Lung (tissue), 12 donors: ENCODE results near the gene HDAC8. TPM values are rescaled to one million over a fixed set of nuclear protein-coding genes. Genes with fewer than 3 reads are reported as not detected.

Experiments used
- ATAC-seq: fragments of 200-7000 bp; cut with Tn5 transposase; one replicate; pipeline ENCODE4 v1.9.1; 2020; ENCODE audit warnings: moderate number of reproducible peaks; ENCODE audit not compliant: insufficient read depth, low FRiP score
- DNase-seq, 3 donors: peaks; one replicate each; pipeline ENCODE4 v3.0.0-alpha.2; 2013 to 2017
- H3K27ac ChIP-seq, 2 donors: one replicate each; pipeline ENCODE4 v1.5.1; 2013; ENCODE audit warnings: mild to moderate bottlenecking in 2 of 2, moderate library complexity in 2 of 2, control low read depth in 1 of 2, inconsistent platforms in 1 of 2, low read depth in 1 of 2, low read length in 1 of 2
- H3K27me3 ChIP-seq, 3 donors: one replicate each; pipeline ENCODE4 v1.5.1; 2013; ENCODE audit warnings: low read length in 2 of 3; ENCODE audit not compliant: control insufficient read depth in 3 of 3, insufficient read depth in 3 of 3
- H3K36me3 ChIP-seq, 4 donors: one replicate each; pipeline ENCODE4 v1.5.1; 2013; ENCODE audit warnings: low read length in 4 of 4, mild to moderate bottlenecking in 1 of 4, moderate library complexity in 1 of 4; ENCODE audit not compliant: control insufficient read depth in 4 of 4, insufficient read depth in 4 of 4
- H3K4me1 ChIP-seq, 5 donors: one replicate each; pipeline ENCODE4 v1.5.1; 2013; ENCODE audit warnings: low read length in 5 of 5, mild to moderate bottlenecking in 2 of 5, moderate library complexity in 1 of 5; ENCODE audit not compliant: control insufficient read depth in 5 of 5, insufficient read depth in 5 of 5
- H3K4me3 ChIP-seq: one replicate; pipeline ENCODE4 v1.5.1; 2013; ENCODE audit warnings: mild to moderate bottlenecking, control low read depth, moderate library complexity
- H3K9ac ChIP-seq, 2 donors: one replicate each; pipeline ENCODE4 v1.5.1; 2013; ENCODE audit warnings: low read length in 2 of 2, control low read depth in 1 of 2; ENCODE audit not compliant: insufficient read depth in 1 of 2
- H3K9me3 ChIP-seq, 4 donors: one replicate each; pipeline ENCODE4 v1.5.1; 2013; ENCODE audit warnings: low read length in 3 of 4, mild to moderate bottlenecking in 1 of 4, moderate library complexity in 1 of 4; ENCODE audit not compliant: control insufficient read depth in 4 of 4, insufficient read depth in 3 of 4
- WGBS, 2 donors: extraction: QIAGEN DNeasy Blood & Tissue Kit; methylation state at CpG; one replicate each; pipeline ENCODE4 v1.1.7; 2013; 5-methylcytosine and 5-hydroxymethylcytosine counted together
- polyA plus RNA-seq, 2 donors: library from polyadenylated mRNA; stranded (reverse); fragments of 200-250 nt; gene quantifications; one replicate each; pipeline ENCODE4 v1.2.1, GENCODE V29; 2013
- total RNA-seq, 2 donors: library from RNA; depleted of rRNA in 1 of 2; stranded (reverse); fragments of >200 nt in 1 of 2; gene quantifications; one replicate each; pipeline ENCODE4 v1.2.1, GENCODE V29; 2014 to 2021
- TF ChIP-seq, protein P1 (sequence below): IDR thresholded peaks from 2 replicates; pipeline ENCODE4 v1.5.1; 2012; ENCODE audit warnings: mild to moderate bottlenecking; ENCODE audit errors: control extremely low read depth, extremely low read depth
- donor health status: control.
- donor health status: control.
- donor health status: Bipolar disorder and iron deficiency.
- donor health status: healthy.
- donor health status: DM: yes; HTN: yes; CAD: no.

The HDAC8 gene
- total and polyA plus RNA-seq, 4 donors, result 17.4 to 60.6 (median 38.5) TPM

DNA sequence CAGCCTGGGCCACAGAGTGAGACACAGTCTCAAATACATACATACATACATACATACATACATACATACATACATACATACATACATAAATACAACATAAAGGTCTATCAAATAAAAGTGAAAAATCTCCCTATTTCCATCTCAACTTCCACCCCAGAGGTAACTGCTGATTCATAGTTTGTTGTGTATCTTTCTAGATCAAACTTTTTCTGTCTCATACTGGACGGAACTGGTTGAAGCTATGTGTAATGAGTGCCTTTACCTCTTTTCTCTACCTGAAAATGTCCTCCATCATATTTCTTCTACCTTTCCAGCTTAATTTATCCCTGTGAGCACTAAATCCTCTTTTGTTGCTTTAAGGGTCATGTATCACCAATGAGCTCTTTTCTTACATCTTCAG, 102.5 kb downstream of the HDAC8 start:
- DNase-seq (no peak), ATAC-seq (no peak)
- Histone ChIP-seq H3K9me3 (no peaks in the 10 kb centered on the region), H3K27me3 (peaks cover 0 to 16% (median 7%) of the 10 kb centered on the region in 3 donors), H3K4me1 (no peaks in the 10 kb centered on the region), H3K9ac (no peak overlapping the region), H3K27ac (no peak overlapping the region), H3K36me3 (peaks cover 0 to 6% (median under 1%) of the 10 kb centered on the region in 4 donors), H3K4me3 (no peak overlapping the region)
- WGBS, 2 donors, result 86 to 100% methylated on average over 1 of the region's 1 CpG
- TF ChIP-seq, protein P1, sequence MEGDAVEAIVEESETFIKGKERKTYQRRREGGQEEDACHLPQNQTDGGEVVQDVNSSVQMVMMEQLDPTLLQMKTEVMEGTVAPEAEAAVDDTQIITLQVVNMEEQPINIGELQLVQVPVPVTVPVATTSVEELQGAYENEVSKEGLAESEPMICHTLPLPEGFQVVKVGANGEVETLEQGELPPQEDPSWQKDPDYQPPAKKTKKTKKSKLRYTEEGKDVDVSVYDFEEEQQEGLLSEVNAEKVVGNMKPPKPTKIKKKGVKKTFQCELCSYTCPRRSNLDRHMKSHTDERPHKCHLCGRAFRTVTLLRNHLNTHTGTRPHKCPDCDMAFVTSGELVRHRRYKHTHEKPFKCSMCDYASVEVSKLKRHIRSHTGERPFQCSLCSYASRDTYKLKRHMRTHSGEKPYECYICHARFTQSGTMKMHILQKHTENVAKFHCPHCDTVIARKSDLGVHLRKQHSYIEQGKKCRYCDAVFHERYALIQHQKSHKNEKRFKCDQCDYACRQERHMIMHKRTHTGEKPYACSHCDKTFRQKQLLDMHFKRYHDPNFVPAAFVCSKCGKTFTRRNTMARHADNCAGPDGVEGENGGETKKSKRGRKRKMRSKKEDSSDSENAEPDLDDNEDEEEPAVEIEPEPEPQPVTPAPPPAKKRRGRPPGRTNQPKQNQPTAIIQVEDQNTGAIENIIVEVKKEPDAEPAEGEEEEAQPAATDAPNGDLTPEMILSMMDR, result no peak

- Histone ChIP-seq H3K9me3 (no peaks in the 10 kb centered on the region), H3K27ac (no peak overlapping the region), H3K27me3 (peaks cover 0 to 20% (median 8%) of the 10 kb centered on the region in 3 donors), H3K4me1 (no peaks in the 10 kb centered on the region), H3K4me3 (no peak overlapping the region), H3K36me3 (peaks cover 0 to 3% (median 0%) of the 10 kb centered on the region in 4 donors), H3K9ac (no peak overlapping the region)
- DNase-seq (no peak), ATAC-seq (no peak)
- TF ChIP-seq, protein P1, result no peak
- WGBS, 2 donors, result 65 to 89% methylated on average over 2 of the region's 2 CpGs
Measured at GRCh38 chrX:72468607-72469006, 104.0 kb downstream of the HDAC8 start.

GRCh38 chrX:72467135-72467534, 105.5 kb downstream of the HDAC8 start:
- H3K9ac ChIP-seq, result no peak overlapping the region
- no peak for DNase-seq
- H3K4me3 ChIP-seq, result no peak overlapping the region
- ATAC-seq, result no peak
- peaks cover 0 to 3% (median 0%) of the 10 kb centered on the region in 4 donors for H3K36me3 ChIP-seq
- H3K27me3 ChIP-seq, result peaks cover 0 to 21% (median 8%) of the 10 kb centered on the region in 3 donors
- no peaks in the 10 kb centered on the region for H3K9me3 ChIP-seq
- WGBS, 2 donors, result 60 to 78% methylated on average over 4 of the region's 4 CpGs
- no peaks in the 10 kb centered on the region for H3K4me1 ChIP-seq
- no peak overlapping the region for H3K27ac ChIP-seq
- TF ChIP-seq, protein P1, result no peak

DNA sequence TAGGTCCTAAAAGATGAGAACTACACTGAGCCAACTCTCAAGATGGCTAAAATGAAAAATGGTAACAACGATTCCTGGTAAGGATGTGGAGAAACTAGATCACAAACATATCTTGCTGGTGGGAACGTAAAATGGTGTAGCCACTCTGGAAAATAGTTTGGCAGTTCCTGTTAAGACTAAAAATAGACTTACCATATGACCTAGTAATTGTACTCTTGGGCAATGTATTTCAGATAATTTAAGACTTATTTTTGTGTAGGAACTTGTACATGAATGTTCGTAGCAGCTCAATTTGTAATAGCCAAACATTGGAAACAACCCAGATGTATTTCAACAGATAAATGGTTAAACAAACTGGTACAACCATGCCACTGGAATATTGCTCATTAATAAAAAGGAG, 106.2 kb downstream of the HDAC8 start:
- Histone ChIP-seq H3K4me1 (no peaks in the 10 kb centered on the region), H3K9ac (no peak overlapping the region), H3K27me3 (peaks cover 0 to 21% (median 8%) of the 10 kb centered on the region in 3 donors), H3K9me3 (no peaks in the 10 kb centered on the region), H3K4me3 (no peak overlapping the region), H3K27ac (no peak overlapping the region), H3K36me3 (peaks cover 0 to 3% (median 0%) of the 10 kb centered on the region in 4 donors)
- no peak for ATAC-seq
- TF ChIP-seq, protein P1, result no peak
- no peak for DNase-seq
- 66 to 86% methylated on average over 3 of the region's 3 CpGs for WGBS, 2 donors
